HFFc6 (cell line): Measurements from ENCODE around the gene EGFR. TPM values are rescaled to one million over a fixed set of nuclear protein-coding genes. Genes with fewer than 3 reads are reported as not detected.

Source experiments
- DNase-seq: peaks from one replicate; pipeline ENCODE4 v3.0.0-alpha.2; 2018
- H3K27ac Mint-ChIP-seq: 2 replicates; pipeline ENCODE4 v1.8.0; 2020; ENCODE audit warnings: mild to moderate bottlenecking, mixed read lengths
- H3K27me3 Mint-ChIP-seq: 2 replicates; pipeline ENCODE4 v1.8.0; 2021; ENCODE audit warnings: mild to moderate bottlenecking, moderate library complexity, mixed read lengths; ENCODE audit not compliant: insufficient read depth
- H3K36me3 Mint-ChIP-seq: 2 replicates; pipeline ENCODE4 v1.8.0; 2021; ENCODE audit warnings: low read depth, mixed read lengths
- H3K4me1 Mint-ChIP-seq: 2 replicates; pipeline ENCODE4 v1.8.0; 2020; ENCODE audit warnings: low read depth, mixed read lengths
- H3K4me3 Mint-ChIP-seq: 2 replicates; pipeline ENCODE4 v1.8.0; 2020; ENCODE audit warnings: mild to moderate bottlenecking, moderate library complexity, mixed read lengths
- H3K9me3 Mint-ChIP-seq: 2 replicates; pipeline ENCODE4 v1.8.0; 2020; ENCODE audit warnings: mild to moderate bottlenecking, mixed read lengths
- CTCF ChIP-seq: fragments of 200-600 bp; sonication (generic); IDR thresholded peaks from 2 replicates; pipeline ENCODE4 v1.5.0; 2021; ENCODE audit warnings: antibody characterized with exemption, mild to moderate bottlenecking
- total RNA-seq, 6 experiments: library from RNA; stranded (reverse); fragmentation: NEBNext Ultra II Directional; extraction: Animal tissue kit (Norgen Biotek cat#: 25700); gene quantifications; 2 replicates in 1 of 6; 3 replicates in 5 of 6; pipeline ENCODE4 v1.2.3, GENCODE V29; 2021

The EGFR gene
- total RNA-seq, 6 experiments from 2014 or later: 69.9 to 87.2 (median 77.0) TPM

- TF ChIP-seq CTCF: no peak
- H3K36me3 Mint-ChIP-seq: peaks cover 13% of the 10 kb centered on the region
- no peaks in the 10 kb centered on the region for H3K9me3 Mint-ChIP-seq
- peaks cover 72% of the 10 kb centered on the region for H3K4me1 Mint-ChIP-seq
- DNase-seq: no peak
- H3K4me3 Mint-ChIP-seq: peak overlapping the region; percentile 18
- peak overlapping the region; percentile 72 for H3K27ac Mint-ChIP-seq
- 0 out of 2 replicates have a peak, but pooled peaks cover 3% of the 10 kb centered on the region for H3K27me3 Mint-ChIP-seq
Measured at GRCh38 chr7:55099066-55099820, 80.4 kb downstream of the EGFR start.

GRCh38 chr7:55099821-55100543 lies 81.2 kb downstream of the EGFR start:
- H3K27me3 Mint-ChIP-seq: 0 out of 2 replicates have a peak, but pooled peaks cover 3% of the 10 kb centered on the region
- peak overlapping the region; percentile 18; the same call in 1 of the 2 replicates for H3K4me3 Mint-ChIP-seq
- TF ChIP-seq CTCF: no peak
- peaks cover 13% of the 10 kb centered on the region for H3K36me3 Mint-ChIP-seq
- H3K27ac Mint-ChIP-seq: peak overlapping the region; percentile 72
- H3K4me1 Mint-ChIP-seq: peaks cover 79% of the 10 kb centered on the region
- no peaks in the 10 kb centered on the region for H3K9me3 Mint-ChIP-seq
- no peak for DNase-seq

- no peak overlapping the region for H3K4me3 Mint-ChIP-seq
Measured at GRCh38 chr7:55100544-55101327, 81.9 kb downstream of the EGFR start.

GRCh38 chr7:55101359-55101758 lies 82.5 kb downstream of the EGFR start:
- Mint-ChIP-seq H3K36me3 (peaks cover 13% of the 10 kb centered on the region), H3K27ac (peak overlapping the region; percentile 30; the same call in 1 of the 2 replicates), H3K27me3 (0 out of 2 replicates have a peak, but pooled peaks cover 3% of the 10 kb centered on the region), H3K4me1 (peaks cover 93% of the 10 kb centered on the region), H3K4me3 (no peak overlapping the region), H3K9me3 (no peaks in the 10 kb centered on the region)
- TF ChIP-seq CTCF: no peak
- no peak for DNase-seq

More at GRCh38 chr7:55100544-55101327, 81.9 kb downstream of the EGFR start:
- no peak for TF ChIP-seq CTCF
- no peak overlapping the region for H3K27ac Mint-ChIP-seq
- 0 out of 2 replicates have a peak, but pooled peaks cover 3% of the 10 kb centered on the region for H3K27me3 Mint-ChIP-seq
- H3K36me3 Mint-ChIP-seq: peaks cover 13% of the 10 kb centered on the region
- no peaks in the 10 kb centered on the region for H3K9me3 Mint-ChIP-seq
- H3K4me1 Mint-ChIP-seq: peaks cover 87% of the 10 kb centered on the region
- DNase-seq: no peak

- Mint-ChIP-seq H3K27ac (no peak overlapping the region), H3K36me3 (peaks cover 13% of the 10 kb centered on the region), H3K9me3 (no peaks in the 10 kb centered on the region), H3K4me1 (peaks cover 97% of the 10 kb centered on the region), H3K27me3 (0 out of 2 replicates have a peak, but pooled peaks cover 3% of the 10 kb centered on the region), H3K4me3 (no peak overlapping the region; the same call in 1 of the 2 replicates)
- TF ChIP-seq CTCF: no peak
- no peak for DNase-seq
Measured at GRCh38 chr7:55104123-55104522, 85.3 kb downstream of the EGFR start.
